Measurements from ENCODE around the gene SEMA5A.

The SEMA5A gene

DNA sequence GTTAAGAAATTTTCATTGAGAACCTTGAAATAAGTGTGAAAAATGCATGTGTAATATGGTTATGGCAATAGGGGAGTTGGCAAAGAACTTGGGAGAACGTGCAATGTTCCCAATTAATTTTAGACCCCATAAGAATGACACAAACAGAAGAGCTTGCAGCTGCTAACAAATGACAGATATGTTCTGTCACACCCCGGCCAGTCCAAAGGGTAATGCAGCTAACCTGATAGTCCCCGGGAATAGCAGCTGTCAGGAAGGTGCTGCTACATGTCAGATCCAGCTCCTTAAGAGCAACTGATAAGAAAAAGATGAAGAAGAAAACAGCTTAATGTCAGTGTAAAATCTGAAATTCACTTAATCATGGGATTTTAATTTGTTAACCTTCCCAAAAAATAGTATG, 30.4 kb downstream of the SEMA5A start:
- DNase-seq (ENCODE audit: low read depth in 2 of 3, low spot score in 1 of 3), result no peak

DNA sequence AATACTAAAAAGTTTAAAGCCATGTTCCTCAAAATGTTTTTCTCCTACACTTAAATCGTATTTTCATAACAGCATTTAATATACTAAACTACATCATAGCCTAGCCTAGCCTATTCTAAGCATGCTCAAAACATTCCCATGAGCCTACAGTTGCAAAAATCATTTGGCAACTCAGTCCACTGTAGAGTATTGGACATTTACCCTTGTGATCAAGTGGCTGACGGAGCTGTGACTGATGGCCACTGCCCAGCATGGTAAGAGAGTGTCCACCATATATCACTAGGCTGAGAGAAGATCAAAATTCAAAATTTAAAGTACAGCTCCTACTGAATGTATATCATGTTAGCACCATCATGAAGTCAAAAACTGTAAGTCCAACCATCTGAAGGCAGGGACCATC, 30.9 kb downstream of the SEMA5A start:
- DNase-seq (ENCODE audit: low read depth in 2 of 3, low spot score in 1 of 3), result no peak

DNA sequence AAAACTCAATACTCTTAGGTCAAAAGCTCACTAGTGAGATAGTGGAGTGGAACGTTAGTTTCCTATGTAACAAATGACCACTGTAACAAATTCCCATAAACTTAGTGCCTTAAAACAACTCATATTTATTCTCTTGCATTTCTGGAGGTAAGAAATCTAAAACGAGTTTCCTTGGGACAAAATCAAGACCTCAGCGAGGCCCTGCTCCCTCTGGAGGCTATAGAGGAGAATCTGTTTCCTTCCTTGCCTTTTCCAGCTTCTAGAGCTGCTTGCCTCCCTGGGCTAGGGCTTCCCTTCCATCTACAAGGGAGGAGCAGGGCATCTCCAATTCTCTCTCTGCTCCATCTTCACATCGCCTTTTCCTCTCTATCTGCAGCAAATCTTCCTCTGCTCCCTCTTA, 32.0 kb downstream of the SEMA5A start:
- no peak for DNase-seq (ENCODE audit: low read depth in 2 of 3, low spot score in 1 of 3)

DNA sequence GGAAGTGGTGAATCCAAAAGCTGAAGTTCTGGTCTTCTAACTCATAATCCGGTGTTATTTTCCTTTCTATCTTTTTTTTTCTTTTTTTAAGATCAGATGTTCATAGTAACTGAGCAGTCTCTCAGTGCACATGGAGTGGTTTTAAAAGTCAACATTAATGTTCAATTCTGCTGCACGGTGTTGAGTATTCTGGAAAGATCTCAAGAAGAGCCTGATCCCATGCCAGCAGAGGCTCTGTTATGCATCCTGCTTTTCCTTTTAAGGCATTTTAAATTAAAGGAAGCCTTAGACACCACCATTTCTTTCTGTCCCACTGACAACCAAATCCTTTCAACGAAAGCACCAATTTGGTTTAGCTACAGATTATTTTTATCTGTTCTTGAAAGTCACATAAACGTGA, 33.4 kb downstream of the SEMA5A start:
- no peak for DNase-seq (ENCODE audit: low read depth in 2 of 3, low spot score in 1 of 3)

DNA sequence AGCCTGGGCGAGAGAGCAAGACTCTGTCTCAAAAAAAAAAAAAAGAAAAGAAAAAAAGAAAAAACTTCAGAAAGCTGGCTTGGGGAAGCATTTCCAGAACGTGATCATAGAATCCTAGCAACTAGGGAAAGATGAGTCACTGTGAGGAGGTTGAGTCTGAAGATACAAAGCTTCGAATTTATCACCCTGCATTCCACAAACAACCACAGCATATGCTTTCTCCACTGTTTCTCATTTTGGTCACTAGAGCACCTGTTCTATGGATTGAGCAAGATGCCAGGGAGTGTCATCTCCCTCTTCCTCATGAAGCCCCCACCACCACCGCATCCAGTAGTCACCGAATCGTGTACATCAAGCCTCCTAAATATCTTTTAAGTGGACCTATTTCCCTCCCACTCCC, 37.9 kb downstream of the SEMA5A start:
- no peak for DNase-seq (ENCODE audit: low read depth in 2 of 3, low spot score in 1 of 3)

DNA sequence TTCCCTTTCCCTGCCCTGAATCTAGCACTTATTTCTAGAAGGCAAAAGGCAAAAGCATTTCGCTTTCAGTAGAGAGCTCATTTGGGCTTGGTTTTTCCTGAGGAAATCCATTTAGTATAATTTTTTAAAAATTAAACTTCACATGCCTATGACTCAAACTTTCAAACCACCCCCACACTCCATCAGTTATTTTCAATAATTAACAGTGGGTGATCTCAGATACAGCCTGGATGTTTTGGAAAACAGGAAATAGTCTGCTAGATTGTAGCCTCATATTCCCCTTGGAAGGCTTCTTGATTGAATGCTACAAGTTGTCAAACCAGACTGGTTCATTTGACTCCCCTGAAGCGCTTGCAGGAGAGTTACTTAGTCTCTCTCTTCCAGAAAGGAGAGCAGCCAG, 40.6 kb downstream of the SEMA5A start:
- DNase-seq (ENCODE audit: low read depth in 2 of 3, low spot score in 1 of 3), result no peak

DNA sequence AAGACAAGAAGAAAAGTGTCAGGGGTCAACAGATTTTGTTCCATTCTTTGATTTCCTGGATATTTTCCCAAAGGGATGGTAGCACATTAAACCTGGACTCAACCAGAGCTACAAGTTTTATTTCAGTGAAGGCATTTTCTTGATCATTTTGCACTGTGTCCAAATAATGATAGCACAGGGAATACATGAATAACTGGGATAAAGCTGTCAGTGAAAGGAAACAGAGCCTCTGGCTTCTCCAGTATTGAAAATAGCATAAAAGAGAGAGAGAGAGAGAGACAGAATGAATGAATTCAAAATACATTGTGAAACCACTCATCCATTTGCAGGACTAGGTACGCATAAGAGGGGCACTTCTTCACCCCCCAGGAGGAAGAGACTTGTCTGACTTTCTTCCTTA, 43.0 kb downstream of the SEMA5A start:
- no peak for DNase-seq (ENCODE audit: low read depth in 2 of 3, low spot score in 1 of 3)

DNA sequence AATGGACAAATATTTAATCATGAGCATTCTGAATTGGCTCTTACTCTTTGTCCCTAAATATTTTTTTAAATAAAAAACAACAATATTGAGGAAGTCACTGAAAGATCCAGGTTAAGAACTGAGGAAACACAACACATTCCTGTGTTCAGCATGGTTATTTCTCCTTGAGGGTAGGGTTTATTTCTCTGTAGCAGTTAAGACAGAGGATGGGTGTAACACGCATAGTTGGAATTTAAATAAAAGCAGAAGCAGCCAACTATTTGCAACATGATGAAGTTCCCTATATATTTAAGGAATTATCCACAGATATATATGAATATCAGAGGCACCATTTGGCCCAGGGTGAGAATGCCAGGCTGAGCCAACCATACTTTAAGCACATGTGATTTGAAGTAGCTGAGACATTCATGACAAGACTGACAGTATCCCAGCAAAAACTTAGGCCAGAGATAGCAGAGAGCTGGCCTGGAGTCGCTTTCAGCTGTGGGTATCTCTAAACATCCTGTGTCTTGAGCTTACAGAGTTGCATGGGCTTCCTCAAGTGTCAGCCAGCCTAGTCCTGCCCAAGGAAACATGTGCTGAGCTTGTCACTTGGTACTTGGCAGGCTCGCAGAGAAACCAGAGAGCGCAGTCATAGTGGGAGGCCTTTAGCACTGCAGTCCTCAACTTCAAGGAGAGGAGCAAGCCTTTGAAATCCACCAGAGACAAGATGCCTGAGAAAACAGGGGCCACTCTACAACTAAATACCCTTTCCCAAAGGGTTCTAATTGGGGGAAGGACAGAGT, 43.6 kb downstream of the SEMA5A start:
- no peak for DNase-seq (ENCODE audit: low read depth in 2 of 3, low spot score in 1 of 3)

DNA sequence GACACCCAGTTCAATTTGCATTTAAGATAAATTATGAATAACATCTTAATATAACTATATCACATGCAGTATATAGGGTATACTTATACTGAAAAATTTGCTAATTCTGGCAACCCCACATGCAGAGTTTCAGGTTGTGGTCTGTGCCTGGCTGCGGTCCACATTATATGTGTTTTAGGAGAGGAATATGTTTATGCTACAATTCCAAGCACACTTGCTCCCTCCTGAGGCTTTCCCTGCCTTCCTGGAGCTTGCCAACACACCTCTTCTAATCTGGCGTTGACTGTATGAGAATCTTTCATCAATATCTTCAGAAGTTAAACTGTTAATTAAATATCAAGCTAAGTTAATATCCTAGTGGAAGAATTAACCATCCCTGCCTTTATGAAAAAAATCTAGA, 45.2 kb downstream of the SEMA5A start:
- DNase-seq (ENCODE audit: low read depth in 2 of 3, low spot score in 1 of 3), result no peak

DNA sequence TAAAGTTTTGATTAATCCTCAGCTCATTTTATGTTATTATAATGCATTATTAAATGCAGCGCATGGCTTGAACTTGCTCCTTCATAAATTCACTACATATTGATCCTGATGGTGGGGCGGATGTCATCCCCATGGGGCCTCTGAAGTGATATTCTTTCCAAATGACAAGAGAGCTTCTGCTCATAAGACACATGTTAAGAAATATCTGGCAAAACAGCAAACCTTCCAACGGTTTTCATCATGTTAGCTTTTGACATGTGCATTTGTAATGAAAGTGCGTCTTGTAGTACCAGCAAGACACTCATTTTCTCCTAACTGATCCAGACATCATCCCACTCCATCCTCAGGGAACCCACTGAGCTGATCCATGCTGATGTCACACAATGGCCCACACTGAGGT, 45.7 kb downstream of the SEMA5A start:
- no peak for DNase-seq (ENCODE audit: low read depth in 2 of 3, low spot score in 1 of 3)

DNA sequence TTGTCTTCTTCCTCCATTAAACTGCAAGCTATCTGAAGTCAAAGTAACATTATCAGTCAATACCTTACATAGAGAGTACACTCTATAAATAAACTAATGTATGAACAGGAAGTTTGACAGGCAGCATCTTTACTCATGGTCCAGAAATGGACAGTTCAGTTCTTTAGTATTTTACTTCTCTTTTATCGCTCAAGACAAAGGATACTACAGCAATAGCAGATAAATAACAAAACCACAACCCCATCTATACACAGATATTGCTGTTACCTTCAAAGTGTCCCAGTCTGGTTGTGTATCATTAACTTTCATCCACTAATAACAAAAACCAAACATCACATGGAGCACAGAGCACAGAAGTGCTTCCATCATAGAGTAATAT, 46.4 kb downstream of the SEMA5A start:
- no peak for DNase-seq (ENCODE audit: low read depth in 2 of 3, low spot score in 1 of 3)

DNA sequence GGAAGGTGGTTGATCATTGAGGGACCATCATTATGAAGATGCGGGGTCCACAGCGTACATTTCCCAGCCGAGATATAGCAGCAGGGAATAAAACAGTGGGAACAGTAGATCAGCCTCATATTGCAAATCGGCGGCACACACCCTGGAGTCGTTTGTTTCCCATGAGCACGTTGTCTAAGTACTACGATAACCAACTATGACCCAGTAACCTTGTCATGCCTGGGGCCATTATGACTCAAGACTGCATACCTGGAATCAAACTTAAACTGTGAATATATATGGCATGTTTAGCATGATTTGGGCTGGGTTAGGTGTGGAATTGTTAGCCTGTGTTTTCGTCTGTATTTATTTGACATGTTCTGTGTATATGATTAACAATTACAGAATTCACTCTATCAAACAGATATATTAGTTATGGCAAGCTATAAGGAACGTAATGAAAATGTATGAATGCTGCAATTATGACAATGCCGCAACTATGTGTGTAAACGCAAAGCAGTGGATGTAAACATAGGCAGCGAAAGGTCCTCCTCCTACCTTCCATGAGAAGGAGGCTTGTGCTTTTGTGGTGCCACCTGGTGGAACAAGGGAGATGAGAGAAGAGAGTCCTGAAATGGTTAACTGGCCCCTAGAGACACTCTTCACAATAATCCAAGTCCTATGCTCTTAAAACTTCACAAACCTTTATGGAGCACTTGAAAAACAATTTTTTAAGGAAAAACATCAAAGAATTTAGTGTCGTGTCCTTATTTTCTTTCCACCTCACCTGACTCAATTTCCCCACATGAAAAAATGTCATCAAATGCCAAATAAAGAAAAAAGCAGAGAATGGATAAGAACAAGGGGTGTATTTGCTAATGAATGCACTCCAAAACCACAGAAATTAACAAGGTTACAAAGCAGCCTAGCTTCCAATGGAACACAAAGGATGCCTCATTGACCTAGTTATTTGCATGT, 47.1 kb downstream of the SEMA5A start:
- no peak for DNase-seq (ENCODE audit: low read depth in 2 of 3, low spot score in 1 of 3)

DNA sequence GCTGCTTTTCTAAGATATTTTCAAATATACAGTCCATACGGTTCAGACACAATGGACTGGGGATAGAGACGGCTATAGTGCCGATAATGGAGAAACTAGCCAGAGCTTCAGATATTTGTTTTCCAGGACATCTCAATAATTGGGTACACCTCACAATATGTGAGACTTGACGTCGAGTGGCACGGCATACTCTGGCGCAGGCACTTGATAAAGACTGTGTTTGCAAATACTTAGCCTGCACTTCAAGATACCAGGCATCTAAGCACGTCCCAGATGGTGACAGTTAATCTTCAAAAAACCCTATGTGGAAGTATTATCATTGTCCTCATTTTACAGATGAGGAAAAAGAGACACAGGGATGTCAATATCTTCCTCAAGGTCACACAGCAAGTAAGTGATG, 48.5 kb downstream of the SEMA5A start:
- no peak for DNase-seq (ENCODE audit: low read depth in 2 of 3, low spot score in 1 of 3)

DNA sequence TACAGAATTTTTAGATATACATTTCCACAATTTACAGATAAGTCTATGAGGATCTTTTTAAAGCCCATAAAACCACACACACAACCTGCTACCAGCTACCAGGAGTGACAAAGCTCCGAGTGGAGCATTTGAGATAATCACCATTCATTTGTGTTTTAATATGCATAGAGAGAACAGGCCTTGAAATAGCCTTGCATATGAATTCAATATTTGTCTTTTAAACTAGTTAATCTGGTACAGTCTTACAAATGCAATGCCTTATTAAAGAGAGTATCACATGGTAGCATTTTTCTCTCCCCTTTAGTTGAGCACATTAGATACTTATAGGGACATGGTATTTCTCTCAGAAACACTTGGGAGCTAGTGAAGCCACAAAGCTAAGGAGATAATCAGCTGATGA, 49.1 kb downstream of the SEMA5A start:
- no peak for DNase-seq (ENCODE audit: low read depth in 2 of 3, low spot score in 1 of 3)

DNA sequence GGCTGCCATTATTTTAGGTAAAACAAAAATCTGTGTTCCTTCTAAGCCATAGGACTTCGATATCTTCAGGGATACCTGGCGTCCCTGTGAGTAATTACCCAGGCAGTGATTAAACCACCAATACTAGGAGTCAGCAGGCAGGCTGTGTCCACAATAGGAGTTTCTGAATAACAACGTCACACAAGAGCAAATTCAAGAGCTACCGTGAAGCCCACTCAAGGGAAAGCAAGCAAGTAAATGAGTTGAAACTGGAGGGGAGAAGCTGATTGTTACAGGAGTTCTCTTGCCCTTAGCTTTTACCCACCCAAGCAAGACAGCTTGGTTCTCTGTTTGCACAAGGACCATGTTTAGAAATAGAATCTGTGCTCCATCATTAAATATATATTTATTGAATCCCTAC, 50.8 kb downstream of the SEMA5A start:
- no peak for DNase-seq (ENCODE audit: low read depth in 2 of 3, low spot score in 1 of 3)

DNA sequence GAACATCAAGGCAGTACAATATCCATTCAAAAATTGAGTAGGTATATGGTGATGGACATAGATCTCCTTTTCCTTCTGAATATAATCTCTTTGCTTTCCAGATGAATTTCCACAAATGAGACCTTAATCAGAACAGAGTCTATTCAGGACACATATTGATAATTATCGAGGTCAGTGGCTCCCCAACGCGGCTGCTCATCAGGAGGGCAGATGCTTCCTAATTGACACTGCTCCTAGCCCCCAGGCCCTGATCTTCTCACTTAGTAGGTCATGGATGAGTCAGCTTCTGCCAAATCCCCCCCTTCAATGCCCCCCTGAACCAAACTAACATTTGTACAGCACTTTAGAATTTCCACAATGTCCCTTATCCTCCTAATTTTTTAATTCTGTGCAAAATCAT, 51.6 kb downstream of the SEMA5A start:
- no peak for DNase-seq (ENCODE audit: low read depth in 2 of 3, low spot score in 1 of 3)

DNA sequence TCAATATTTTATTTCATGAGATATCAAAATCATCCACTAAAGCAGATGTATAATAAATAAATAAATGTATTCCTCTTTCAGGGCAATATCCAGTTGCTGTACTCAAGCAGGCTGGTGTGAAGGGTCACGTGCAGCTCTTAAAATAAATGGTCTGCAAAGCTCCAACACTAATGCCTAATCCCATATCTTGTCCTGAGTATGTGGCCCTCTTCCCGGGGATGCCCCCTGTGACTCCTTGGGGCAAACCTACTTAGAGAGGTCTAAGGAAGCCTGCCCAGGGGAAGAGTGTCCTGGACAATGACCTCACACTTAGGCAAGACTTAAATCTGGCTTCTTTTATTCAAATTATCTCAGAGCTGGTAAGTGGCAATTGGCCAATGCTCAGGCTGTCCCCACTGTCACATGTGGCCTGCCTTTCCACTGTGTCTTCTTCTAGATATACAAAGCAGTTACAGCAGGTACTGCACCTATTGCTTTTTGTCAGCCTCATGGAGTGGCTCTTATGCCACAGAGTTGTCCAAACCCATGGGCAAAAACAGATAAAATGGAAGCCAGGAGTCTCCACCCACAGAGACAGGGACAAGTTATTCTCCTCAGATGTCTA, 55.3 kb downstream of the SEMA5A start:
- DNase-seq (ENCODE audit: low read depth in 2 of 3, low spot score in 1 of 3), result no peak

DNA sequence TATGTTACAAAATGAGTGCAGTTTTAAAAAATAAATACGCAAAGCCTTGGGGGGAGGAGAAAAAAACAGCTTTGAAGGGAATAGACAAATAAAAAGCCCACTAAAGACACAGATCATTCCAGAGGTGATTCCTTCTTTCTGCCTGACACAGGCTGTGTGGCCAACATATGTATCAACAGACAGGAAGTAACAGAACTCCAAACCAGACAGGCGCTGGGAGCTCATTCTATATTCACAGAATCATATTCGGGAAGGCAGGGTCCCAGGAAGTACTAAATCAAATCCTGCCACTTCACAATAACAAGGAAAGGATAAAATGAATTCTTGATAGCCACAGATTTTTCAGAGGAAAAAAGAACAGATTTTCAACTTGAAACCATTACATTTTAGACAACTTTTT, 62.1 kb downstream of the SEMA5A start:
- DNase-seq (ENCODE audit: low read depth in 2 of 3, low spot score in 1 of 3), result no peak

DNA sequence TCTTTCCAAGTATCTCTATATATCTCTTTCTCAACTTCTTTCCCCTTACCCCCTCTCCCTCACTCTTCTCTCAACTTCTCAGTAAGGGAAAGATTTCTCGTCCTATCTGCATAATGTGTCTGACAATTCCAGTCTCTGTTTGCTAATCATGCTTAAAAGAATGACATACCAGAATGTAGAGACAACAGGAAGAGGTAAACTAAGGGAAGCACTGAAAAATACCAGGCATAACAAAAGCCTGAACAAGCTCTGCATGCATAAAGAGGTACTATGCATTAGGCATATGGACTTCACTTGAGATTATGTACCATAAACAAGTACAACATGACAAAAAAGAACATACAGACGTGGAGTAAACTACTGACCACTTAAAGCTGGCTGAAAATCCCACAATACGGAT, 62.6 kb downstream of the SEMA5A start:
- DNase-seq (ENCODE audit: low read depth in 2 of 3, low spot score in 1 of 3), result no peak

DNA sequence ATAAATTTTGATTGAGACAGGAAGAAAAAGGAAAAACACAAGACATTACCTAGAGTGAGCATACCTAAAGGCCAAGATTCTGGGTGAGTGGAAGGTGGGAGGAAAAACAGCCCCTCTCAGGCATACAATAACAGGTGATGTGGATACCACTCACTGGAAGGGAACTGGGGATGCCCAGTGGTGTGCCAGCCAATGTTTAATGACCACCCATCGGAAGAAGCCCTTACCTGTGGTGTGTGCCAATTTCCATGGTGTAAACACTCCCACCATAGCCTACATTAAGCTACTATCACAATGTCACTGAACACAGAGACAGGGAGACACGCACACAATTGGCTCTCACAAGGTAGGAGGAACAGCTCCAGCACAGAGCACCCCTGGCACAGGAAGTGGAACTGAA, 63.5 kb downstream of the SEMA5A start:
- no peak for DNase-seq (ENCODE audit: low read depth in 2 of 3, low spot score in 1 of 3)

DNA sequence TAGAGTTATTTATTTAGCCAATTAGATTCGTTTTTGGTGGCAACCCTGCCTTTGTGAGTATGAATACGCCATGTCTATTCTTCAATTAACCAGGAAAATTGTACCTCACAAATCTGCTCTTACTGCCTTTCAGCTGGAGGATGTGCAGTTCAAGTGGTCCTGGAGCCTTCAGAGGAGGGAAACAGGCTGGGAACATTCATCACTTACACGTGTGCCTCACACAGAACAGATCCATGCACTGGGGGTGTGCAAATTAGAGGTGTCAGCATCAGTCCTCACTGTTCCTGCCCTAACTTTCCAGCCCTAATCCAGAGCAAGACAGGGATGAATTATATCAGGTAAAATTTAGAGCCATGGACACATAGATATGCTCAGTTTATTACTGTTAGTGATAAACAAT, 65.4 kb downstream of the SEMA5A start:
- no peak for DNase-seq (ENCODE audit: low read depth in 2 of 3, low spot score in 1 of 3)

DNA sequence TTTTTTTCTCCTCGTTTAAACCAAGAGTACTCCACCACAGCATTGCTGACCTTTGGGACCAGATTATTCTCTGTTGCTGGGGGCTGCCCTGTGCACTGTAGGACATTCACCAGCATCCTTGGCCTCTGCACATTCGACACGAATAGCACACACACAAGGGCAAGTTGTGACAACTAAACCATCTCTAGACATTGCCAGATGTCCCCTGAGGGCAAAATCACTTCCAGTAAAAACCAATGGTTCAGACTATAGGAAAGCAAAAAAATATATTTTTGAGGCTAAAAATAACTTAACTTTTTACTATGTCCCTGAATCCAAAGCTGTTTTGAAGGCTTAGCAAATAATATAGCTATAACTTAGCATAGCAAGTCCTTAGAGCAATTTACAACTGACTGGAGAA, 65.9 kb downstream of the SEMA5A start:
- no peak for DNase-seq (ENCODE audit: low read depth in 2 of 3, low spot score in 1 of 3)
